ENCODE measurements around the gene ACOX3.

GRCh38 chr4:8443801-8444200 is 3.3 kb upstream of the ACOX3 start:
- TF ChIP-seq, protein P1, sequence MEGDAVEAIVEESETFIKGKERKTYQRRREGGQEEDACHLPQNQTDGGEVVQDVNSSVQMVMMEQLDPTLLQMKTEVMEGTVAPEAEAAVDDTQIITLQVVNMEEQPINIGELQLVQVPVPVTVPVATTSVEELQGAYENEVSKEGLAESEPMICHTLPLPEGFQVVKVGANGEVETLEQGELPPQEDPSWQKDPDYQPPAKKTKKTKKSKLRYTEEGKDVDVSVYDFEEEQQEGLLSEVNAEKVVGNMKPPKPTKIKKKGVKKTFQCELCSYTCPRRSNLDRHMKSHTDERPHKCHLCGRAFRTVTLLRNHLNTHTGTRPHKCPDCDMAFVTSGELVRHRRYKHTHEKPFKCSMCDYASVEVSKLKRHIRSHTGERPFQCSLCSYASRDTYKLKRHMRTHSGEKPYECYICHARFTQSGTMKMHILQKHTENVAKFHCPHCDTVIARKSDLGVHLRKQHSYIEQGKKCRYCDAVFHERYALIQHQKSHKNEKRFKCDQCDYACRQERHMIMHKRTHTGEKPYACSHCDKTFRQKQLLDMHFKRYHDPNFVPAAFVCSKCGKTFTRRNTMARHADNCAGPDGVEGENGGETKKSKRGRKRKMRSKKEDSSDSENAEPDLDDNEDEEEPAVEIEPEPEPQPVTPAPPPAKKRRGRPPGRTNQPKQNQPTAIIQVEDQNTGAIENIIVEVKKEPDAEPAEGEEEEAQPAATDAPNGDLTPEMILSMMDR (IDR thresholded peaks at IDR 0.05): no peak
- TF ChIP-seq POLR2A (IDR thresholded peaks at IDR 0.05) (no peak), EP300 (IDR thresholded peaks at IDR 0.05) (no peak)
